KMS-11 (cell line): ENCODE results near the gene YPEL3.

Source experiments
- H2AFZ ChIP-seq: fragments of 200-600 bp; sonication (generic); 2 replicates; pipeline ENCODE4 v1.6.1; 2016; ENCODE audit warnings: antibody characterized with exemption, mixed run types, low read depth
- H3K27ac ChIP-seq: fragments of 200-600 bp; sonication (generic); 2 replicates; pipeline ENCODE4 v1.6.1; 2016; ENCODE audit warnings: mild to moderate bottlenecking, mixed run types
- H3K27me3 ChIP-seq: fragments of 200-600 bp; sonication (generic); 2 replicates; pipeline ENCODE4 v1.6.1; 2017; ENCODE audit warnings: mild to moderate bottlenecking, low read depth, mixed run types, moderate library complexity; ENCODE audit not compliant: insufficient read depth
- H3K36me3 ChIP-seq: fragments of 200-600 bp; sonication (generic); 2 replicates; pipeline ENCODE4 v1.6.1; 2017; ENCODE audit warnings: mild to moderate bottlenecking, mixed run types; ENCODE audit not compliant: insufficient read depth
- H3K4me1 ChIP-seq: fragments of 200-600 bp; sonication (generic); 2 replicates; pipeline ENCODE4 v1.6.1; 2016; ENCODE audit warnings: mild to moderate bottlenecking, low read depth, mixed run types; ENCODE audit not compliant: poor library complexity, severe bottlenecking
- H3K4me2 ChIP-seq: fragments of 200-600 bp; sonication (generic); 2 replicates; pipeline ENCODE4 v1.7.0; 2016; ENCODE audit warnings: mild to moderate bottlenecking, mixed run types
- H3K4me3 ChIP-seq: fragments of 200-600 bp; sonication (generic); IDR thresholded peaks from 2 replicates; pipeline ENCODE4 v1.6.1; 2017; ENCODE audit warnings: low read depth, low read length, mixed read lengths; ENCODE audit not compliant: insufficient read depth
- H3K79me2 ChIP-seq: fragments of 200-600 bp; sonication (generic); 2 replicates; pipeline ENCODE4 v1.6.1; 2016; ENCODE audit warnings: low read depth, mixed run types; ENCODE audit not compliant: insufficient read depth
- H3K9ac ChIP-seq: fragments of 200-600 bp; sonication (generic); 2 replicates; pipeline ENCODE4 v1.6.1; 2016; ENCODE audit warnings: mild to moderate bottlenecking, mixed run types
- H4K20me1 ChIP-seq: fragments of 200-600 bp; sonication (generic); 2 replicates; pipeline ENCODE4 v1.6.1; 2016; ENCODE audit warnings: mild to moderate bottlenecking, mixed run types; ENCODE audit not compliant: insufficient read depth
- CTCF ChIP-seq: fragments of 200-600 bp; sonication (generic); conservative IDR thresholded peaks from 2 replicates; pipeline ENCODE4 v1.6.1; 2017; ENCODE audit warnings: low read depth, mild to moderate bottlenecking, antibody characterized with exemption, low read length, moderate library complexity, mixed read lengths

The YPEL3 gene

GRCh38 chr16:30085820-30086219 lies 10.2 kb downstream of the YPEL3 start:
- Histone ChIP-seq H3K27me3 (no peaks in the 10 kb centered on the region), H3K4me3 (no peak overlapping the region), H2AFZ (no peak overlapping the region), H3K36me3 (no peaks in the 10 kb centered on the region; the same call in 1 of the 2 replicates), H3K27ac (no peak overlapping the region), H3K79me2 (no peaks in the 10 kb centered on the region; the same call in 1 of the 2 replicates), H3K9ac (no peak overlapping the region), H3K4me2 (no peak overlapping the region), H4K20me1 (no peaks in the 10 kb centered on the region), H3K4me1 (peaks cover 7% of the 10 kb centered on the region)
- TF ChIP-seq CTCF = no peak

GRCh38 chr16:30085247-30085646 lies 10.8 kb downstream of the YPEL3 start:
- no peaks in the 10 kb centered on the region; the same call in 1 of the 2 replicates for H3K36me3 ChIP-seq
- H3K4me2 ChIP-seq = no peak overlapping the region
- H3K79me2 ChIP-seq = no peaks in the 10 kb centered on the region; the same call in 1 of the 2 replicates
- TF ChIP-seq CTCF = no peak
- no peaks in the 10 kb centered on the region for H4K20me1 ChIP-seq
- H3K27ac ChIP-seq = no peak overlapping the region
- no peak overlapping the region for H3K9ac ChIP-seq
- H3K4me1 ChIP-seq = peaks cover 7% of the 10 kb centered on the region
- no peak overlapping the region for H3K4me3 ChIP-seq
- no peaks in the 10 kb centered on the region for H3K27me3 ChIP-seq
- no peak overlapping the region for H2AFZ ChIP-seq

GRCh38 chr16:30084816-30085159 lies 11.2 kb downstream of the YPEL3 start:
- Histone ChIP-seq H3K4me2 (no peak overlapping the region), H2AFZ (no peak overlapping the region), H3K4me3 (no peak overlapping the region), H3K27me3 (no peaks in the 10 kb centered on the region), H3K27ac (no peak overlapping the region), H3K79me2 (peaks cover 3% of the 10 kb centered on the region; the same call in 1 of the 2 replicates), H3K4me1 (peaks cover 7% of the 10 kb centered on the region), H4K20me1 (no peaks in the 10 kb centered on the region), H3K36me3 (peaks cover 2% of the 10 kb centered on the region; the same call in 1 of the 2 replicates), H3K9ac (no peak overlapping the region)
- TF ChIP-seq CTCF = no peak

- Histone ChIP-seq H3K9ac (no peak overlapping the region), H3K36me3 (peaks cover 3% of the 10 kb centered on the region; the same call in 1 of the 2 replicates)
Observed at GRCh38 chr16:30084096-30084815, 11.8 kb downstream of the YPEL3 start.

More at GRCh38 chr16:30084096-30084815, 11.8 kb downstream of the YPEL3 start:
- Histone ChIP-seq H3K4me3 (no peak overlapping the region), H3K27ac (no peak overlapping the region), H3K4me1 (peaks cover 7% of the 10 kb centered on the region), H3K79me2 (peaks cover 8% of the 10 kb centered on the region; the same call in 1 of the 2 replicates), H3K4me2 (no peak overlapping the region), H2AFZ (no peak overlapping the region), H4K20me1 (no peaks in the 10 kb centered on the region), H3K27me3 (no peaks in the 10 kb centered on the region)
- no peak for TF ChIP-seq CTCF
